Cerebellar nuclear complex (tissue), 1 donor: Measurements from ENCODE around the gene EIF2S1.
"Not testable (repeated sequence)": the region's sequence is repeated elsewhere in the genome, so short reads cannot be mapped to it uniquely, and the experiment has no call there.

ENCODE experiments used
- DNase-seq, 2 experiments: peaks; one replicate each; lab custom pipeline; 2025; lab: John Stamatoyannopoulos, UW

The EIF2S1 gene

GRCh38 chr14:67359775-67360469, at the start of gene EIF2S1, which contains the start of gene ATP6V1D:
EIF2S1 (plus strand) TSS chr14:67360328; CDS start chr14:67364768, 4,440 bp downstream.
ATP6V1D (minus strand) TSS chr14:67359804; CDS start chr14:67359698, 106 bp downstream.
- DNase-seq: peak; percentile 90 to 98

- DNase-seq: no peak
Measured at GRCh38 chr14:67311868-67312267, 48.3 kb upstream of the EIF2S1 start.

- DNase-seq: no peak
Measured at GRCh38 chr14:67313153-67313552, 47.0 kb upstream of the EIF2S1 start.

- DNase-seq: no peak
Measured at GRCh38 chr14:67317822-67318221, 42.3 kb upstream of the EIF2S1 start.

GRCh38 chr14:67319142-67319541, 41.0 kb upstream of the EIF2S1 start:
- DNase-seq: no peak

GRCh38 chr14:67329666-67330065, 30.5 kb upstream of the EIF2S1 start:
- DNase-seq: not testable (repeated sequence)

GRCh38 chr14:67331368-67332125, 28.6 kb upstream of the EIF2S1 start:
- DNase-seq: no peak

GRCh38 chr14:67332468-67332867, 27.7 kb upstream of the EIF2S1 start:
- DNase-seq: no peak

- no peak for DNase-seq
Measured at GRCh38 chr14:67335781-67336180, 24.3 kb upstream of the EIF2S1 start.

- DNase-seq: not testable (repeated sequence)
Measured at GRCh38 chr14:67341231-67341630, 18.9 kb upstream of the EIF2S1 start.

GRCh38 chr14:67343601-67344230, 16.4 kb upstream of the EIF2S1 start:
- DNase-seq: no peak

- no peak for DNase-seq
Measured at GRCh38 chr14:67345583-67345982, 14.5 kb upstream of the EIF2S1 start.

GRCh38 chr14:67352055-67352454, 8.1 kb upstream of the EIF2S1 start:
- DNase-seq: no peak

- DNase-seq: no peak
Measured at GRCh38 chr14:67357186-67357968, 2.8 kb upstream of the EIF2S1 start.

- no peak for DNase-seq
Measured at GRCh38 chr14:67357969-67358354, 2.2 kb upstream of the EIF2S1 start.

- no peak for DNase-seq
Measured at GRCh38 chr14:67358924-67359774, 979 bp upstream of the EIF2S1 start.

- no peak for DNase-seq
Measured at GRCh38 chr14:67360470-67361206, 510 bp downstream of the EIF2S1 start.

- DNase-seq: no peak
Measured at GRCh38 chr14:67365476-67365875, 5.3 kb downstream of the EIF2S1 start.

GRCh38 chr14:67370830-67371229, 10.7 kb downstream of the EIF2S1 start:
- no peak for DNase-seq
